AG10803 (cell line): ENCODE results near the gene HSD17B8.
A peak's percentile ranks its signal among the peaks of the same experiment; 100 is the strongest.

Source experiments
- DNase-seq: peaks from one replicate; pipeline ENCODE4 v3.0.0; 2010; ENCODE audit warnings: low read depth
- H3K4me3 ChIP-seq: 2 replicates; pipeline ENCODE4 v1.5.1; 2011; ENCODE audit warnings: mild to moderate bottlenecking, low read length, control low read depth
- CTCF ChIP-seq: conservative IDR thresholded peaks from 2 replicates; pipeline ENCODE4 v1.5.1; 2011; ENCODE audit warnings: mild to moderate bottlenecking, low read length, control low read depth, inconsistent platforms

The HSD17B8 gene

GRCh38 chr6:33236328-33236727 is 31.9 kb downstream of the HSD17B8 start:
- no peak for TF ChIP-seq CTCF
- H3K4me3 ChIP-seq = no peak overlapping the region
- DNase-seq = no peak

- DNase-seq = no peak
- TF ChIP-seq CTCF = no peak
- H3K4me3 ChIP-seq = no peak overlapping the region
These were observed 32.4 kb downstream of the HSD17B8 start for GRCh38 chr6:33236852-33237251.

- TF ChIP-seq CTCF = no peak
- no peak for DNase-seq
These were observed 33.3 kb downstream of the HSD17B8 start for GRCh38 chr6:33237741-33238140.

GRCh38 chr6:33241968-33242367 is 37.5 kb downstream of the HSD17B8 start:
- TF ChIP-seq CTCF = no peak
- DNase-seq = no peak
- no peak overlapping the region for H3K4me3 ChIP-seq

More at GRCh38 chr6:33237741-33238140, 33.3 kb downstream of the HSD17B8 start:
- no peak overlapping the region for H3K4me3 ChIP-seq

GRCh38 chr6:33243476-33243875 is 39.0 kb downstream of the HSD17B8 start:
- no peak overlapping the region for H3K4me3 ChIP-seq
- TF ChIP-seq CTCF = no peak
- DNase-seq = no peak

GRCh38 chr6:33247977-33248642 is 43.7 kb downstream of the HSD17B8 start:
- peak; percentile 80 for DNase-seq
- peak; percentile 93 for TF ChIP-seq CTCF
- H3K4me3 ChIP-seq = peak overlapping the region; percentile 72

GRCh38 chr6:33248643-33248931 is 44.1 kb downstream of the HSD17B8 start:
- H3K4me3 ChIP-seq = peak overlapping the region; percentile 72
- DNase-seq = peak; percentile 44
- no peak for TF ChIP-seq CTCF
